CD4-positive, CD25-positive, alpha-beta regulatory T cell (primary cell): ENCODE results near the gene SORBS2. TPM values are rescaled to one million over a fixed set of nuclear protein-coding genes. Genes with fewer than 3 reads are reported as not detected.
A peak's percentile ranks its signal among the peaks of the same experiment; 100 is the strongest.

Experiments
- ATAC-seq, 2 donors: fragments of 150-1000 bp; cut with Tn5 transposase; one replicate each; pipeline ENCODE4 v1.10.0; 2021; ENCODE audit warnings: low read depth in 2 of 2, moderate number of reproducible peaks in 2 of 2, moderate library complexity in 1 of 2
- DNase-seq, 3 donors: peaks; one replicate each; pipeline versions ENCODE4 v3.0.0 to v3.0.0-alpha.2; 2012 to 2022; ENCODE audit warnings: mixed read lengths in 1 of 3
- H3K27ac ChIP-seq: one replicate; pipeline ENCODE4 v1.7.0; 2013; ENCODE audit warnings: mild to moderate bottlenecking, low read length; ENCODE audit not compliant: insufficient read depth, poor library complexity, severe bottlenecking
- H3K27me3 ChIP-seq: one replicate; pipeline ENCODE4 v1.7.0; 2013; ENCODE audit warnings: low read length; ENCODE audit not compliant: control insufficient read depth, insufficient read depth
- H3K36me3 ChIP-seq: one replicate; pipeline ENCODE4 v1.7.0; 2013; ENCODE audit warnings: mild to moderate bottlenecking, low read length, moderate library complexity; ENCODE audit not compliant: control insufficient read depth, insufficient read depth
- H3K4me1 ChIP-seq: 2 replicates; pipeline ENCODE4 v1.7.0; 2013; ENCODE audit warnings: mild to moderate bottlenecking, low read length; ENCODE audit not compliant: insufficient read depth, control insufficient read depth, poor library complexity, severe bottlenecking
- H3K4me3 ChIP-seq: one replicate; pipeline ENCODE4 v1.7.0; 2013; ENCODE audit warnings: low read depth, mild to moderate bottlenecking, low read length, moderate library complexity
- H3K9me3 ChIP-seq, 2 experiments: 1 replicate in 1 of 2; 2 replicates in 1 of 2; pipeline ENCODE4 v1.7.0; 2013; ENCODE audit warnings: low read length in 2 of 2, mild to moderate bottlenecking in 1 of 2, moderate library complexity in 1 of 2; ENCODE audit not compliant: control insufficient read depth in 2 of 2
- H3K27ac Mint-ChIP-seq, 3 donors: one replicate each; pipeline ENCODE4 v1.8.0; 2020 to 2022; ENCODE audit warnings: mild to moderate bottlenecking in 3 of 3, mixed read lengths in 3 of 3, moderate library complexity in 2 of 3
- H3K27me3 Mint-ChIP-seq: one replicate; pipeline ENCODE4 v1.8.0; 2022; ENCODE audit warnings: mild to moderate bottlenecking, mixed read lengths
- H3K36me3 Mint-ChIP-seq: one replicate; pipeline ENCODE4 v1.8.0; 2020; ENCODE audit warnings: mixed read lengths
- H3K4me1 Mint-ChIP-seq, 4 donors: one replicate each; pipeline ENCODE4 v1.8.0; 2020 to 2022; ENCODE audit warnings: mixed read lengths in 4 of 4, mild to moderate bottlenecking in 1 of 4
- H3K4me3 Mint-ChIP-seq, 4 donors: one replicate each; pipeline ENCODE4 v1.8.0; 2020 to 2022; ENCODE audit warnings: mild to moderate bottlenecking in 4 of 4, mixed read lengths in 4 of 4, moderate library complexity in 3 of 4
- H3K9me3 Mint-ChIP-seq, 7 donors: one replicate each; pipeline ENCODE4 v1.8.0; 2020 to 2022; ENCODE audit warnings: mixed read lengths in 7 of 7, mild to moderate bottlenecking in 3 of 7, moderate library complexity in 2 of 7
- polyA plus RNA-seq, 4 donors: library from polyadenylated mRNA; unstranded; fragments of 300-500 nt; fragmentation: Illumina TruSeq; gene quantifications; one replicate each; pipeline ENCODE4 v1.2.3, GENCODE V29; 2021
- total RNA-seq: library from RNA; stranded (reverse); gene quantifications from one replicate; pipeline ENCODE4 v1.2.3, GENCODE V29; 2022

Gene SORBS2
- total and polyA plus RNA-seq, 5 donors from 2014 or later, result 0.07 TPM; not detected in 4

- no peaks in the 10 kb centered on the region for H3K9me3 ChIP-seq
Measured at GRCh38 chr4:185737489-185738037, 74.4 kb downstream of the SORBS2 start.

GRCh38 chr4:185736882-185737281 lies 75.1 kb downstream of the SORBS2 start:
- Mint-ChIP-seq H3K4me3 (no peak overlapping the region), H3K9me3 (no peaks in the 10 kb centered on the region), H3K27ac (no peak overlapping the region), H3K4me1 (no peaks in the 10 kb centered on the region), H3K36me3 (no peaks in the 10 kb centered on the region), H3K27me3 (peaks cover 7% of the 10 kb centered on the region)
- Histone ChIP-seq H3K27me3 (no peaks in the 10 kb centered on the region), H3K4me1 (no peaks in the 10 kb centered on the region), H3K36me3 (no peaks in the 10 kb centered on the region), H3K9me3 (no peaks in the 10 kb centered on the region), H3K27ac (no peak overlapping the region), H3K4me3 (no peak overlapping the region)
- ATAC-seq (no peak), DNase-seq (no peak)

More at GRCh38 chr4:185737489-185738037, 74.4 kb downstream of the SORBS2 start:
- DNase-seq (no peak), ATAC-seq (no peak)
- H3K27ac Mint-ChIP-seq, result no peak overlapping the region
- Histone ChIP-seq H3K36me3 (no peaks in the 10 kb centered on the region), H3K27ac (no peak overlapping the region), H3K27me3 (no peaks in the 10 kb centered on the region), H3K4me1 (no peaks in the 10 kb centered on the region), H3K4me3 (no peak overlapping the region)
- H3K4me1 Mint-ChIP-seq, result no peaks in the 10 kb centered on the region
- no peaks in the 10 kb centered on the region for H3K9me3 Mint-ChIP-seq
- no peaks in the 10 kb centered on the region for H3K27me3 Mint-ChIP-seq
- H3K36me3 Mint-ChIP-seq, result no peaks in the 10 kb centered on the region
- H3K4me3 Mint-ChIP-seq, result no peak overlapping the region

GRCh38 chr4:185735866-185736400 lies 76.1 kb downstream of the SORBS2 start:
- Histone ChIP-seq H3K9me3 (no peaks in the 10 kb centered on the region), H3K27ac (no peak overlapping the region), H3K4me3 (no peak overlapping the region), H3K4me1 (no peaks in the 10 kb centered on the region), H3K27me3 (no peaks in the 10 kb centered on the region), H3K36me3 (no peaks in the 10 kb centered on the region)
- H3K27ac Mint-ChIP-seq, result no peak overlapping the region
- DNase-seq, result no peak
- no peaks in the 10 kb centered on the region for H3K4me1 Mint-ChIP-seq
- H3K27me3 Mint-ChIP-seq, result peaks cover 8% of the 10 kb centered on the region
- no peaks in the 10 kb centered on the region for H3K9me3 Mint-ChIP-seq
- no peak overlapping the region for H3K4me3 Mint-ChIP-seq
- no peak for ATAC-seq
- no peaks in the 10 kb centered on the region for H3K36me3 Mint-ChIP-seq

- ATAC-seq (no peak), DNase-seq (no peak)
- Histone ChIP-seq H3K4me1 (no peaks in the 10 kb centered on the region), H3K27ac (no peak overlapping the region), H3K27me3 (no peaks in the 10 kb centered on the region), H3K9me3 (no peaks in the 10 kb centered on the region), H3K36me3 (no peaks in the 10 kb centered on the region), H3K4me3 (no peak overlapping the region)
- Mint-ChIP-seq H3K36me3 (no peaks in the 10 kb centered on the region), H3K27me3 (peaks cover 8% of the 10 kb centered on the region), H3K27ac (no peak overlapping the region), H3K9me3 (no peaks in the 10 kb centered on the region), H3K4me3 (no peak overlapping the region), H3K4me1 (no peaks in the 10 kb centered on the region)
Measured at GRCh38 chr4:185734930-185735329, 77.1 kb downstream of the SORBS2 start.

- no peaks in the 10 kb centered on the region for H3K36me3 ChIP-seq
- H3K4me1 Mint-ChIP-seq, result no peaks in the 10 kb centered on the region
- no peak for ATAC-seq
- H3K27me3 ChIP-seq, result no peaks in the 10 kb centered on the region
- no peaks in the 10 kb centered on the region for H3K9me3 ChIP-seq
- no peak for DNase-seq
- H3K36me3 Mint-ChIP-seq, result no peaks in the 10 kb centered on the region
- H3K9me3 Mint-ChIP-seq, result no peaks in the 10 kb centered on the region
- no peak overlapping the region for H3K27ac ChIP-seq
- no peak overlapping the region for H3K27ac Mint-ChIP-seq
- H3K4me1 ChIP-seq, result no peaks in the 10 kb centered on the region
- H3K27me3 Mint-ChIP-seq, result peaks cover 8% of the 10 kb centered on the region
- no peak overlapping the region for H3K4me3 ChIP-seq
- no peak overlapping the region for H3K4me3 Mint-ChIP-seq
Measured at GRCh38 chr4:185734214-185734613, 77.8 kb downstream of the SORBS2 start.

- Mint-ChIP-seq H3K27ac (no peak overlapping the region), H3K4me3 (no peak overlapping the region), H3K27me3 (peaks cover 8% of the 10 kb centered on the region), H3K4me1 (no peaks in the 10 kb centered on the region), H3K36me3 (no peaks in the 10 kb centered on the region), H3K9me3 (peaks cover 0 to 1% (median 0%) of the 10 kb centered on the region in 7 donors)
- H3K9me3 ChIP-seq, result no peaks in the 10 kb centered on the region
- DNase-seq, result no peak
- H3K27ac ChIP-seq, result no peak overlapping the region
- H3K4me1 ChIP-seq, result no peaks in the 10 kb centered on the region
- no peak overlapping the region for H3K4me3 ChIP-seq
- ATAC-seq, result no peak
- H3K36me3 ChIP-seq, result no peaks in the 10 kb centered on the region
- peaks cover 6% of the 10 kb centered on the region for H3K27me3 ChIP-seq
Measured at GRCh38 chr4:185730849-185731608, 81.0 kb downstream of the SORBS2 start.

GRCh38 chr4:185730387-185730786 lies 81.6 kb downstream of the SORBS2 start:
- H3K4me3 Mint-ChIP-seq, result no peak overlapping the region
- no peak overlapping the region for H3K27ac Mint-ChIP-seq
- no peaks in the 10 kb centered on the region for H3K4me1 ChIP-seq
- peak in 1 of 3 donors; percentile 14 for DNase-seq
- ATAC-seq, result no peak
- H3K9me3 ChIP-seq, result no peaks in the 10 kb centered on the region
- H3K27me3 ChIP-seq, result peaks cover 6% of the 10 kb centered on the region
- H3K36me3 Mint-ChIP-seq, result no peaks in the 10 kb centered on the region
- H3K9me3 Mint-ChIP-seq, result peaks cover 0 to 1% (median 0%) of the 10 kb centered on the region in 7 donors
- H3K27me3 Mint-ChIP-seq, result peaks cover 8% of the 10 kb centered on the region
- no peak overlapping the region for H3K27ac ChIP-seq
- H3K36me3 ChIP-seq, result no peaks in the 10 kb centered on the region
- H3K4me1 Mint-ChIP-seq, result no peaks in the 10 kb centered on the region
- H3K4me3 ChIP-seq, result no peak overlapping the region

GRCh38 chr4:185729391-185729804 lies 82.6 kb downstream of the SORBS2 start:
- H3K4me3 Mint-ChIP-seq, result no peak overlapping the region
- no peak overlapping the region for H3K27ac Mint-ChIP-seq
- DNase-seq (no peak), ATAC-seq (no peak)
- no peaks in the 10 kb centered on the region for H3K36me3 Mint-ChIP-seq
- no peak overlapping the region for H3K27ac ChIP-seq
- peaks cover 6% of the 10 kb centered on the region for H3K27me3 ChIP-seq
- H3K4me1 Mint-ChIP-seq, result no peaks in the 10 kb centered on the region
- peaks cover 0 to 1% (median 0%) of the 10 kb centered on the region in 7 donors for H3K9me3 Mint-ChIP-seq
- H3K9me3 ChIP-seq, result no peaks in the 10 kb centered on the region
- H3K36me3 ChIP-seq, result no peaks in the 10 kb centered on the region
- peaks cover 8% of the 10 kb centered on the region for H3K27me3 Mint-ChIP-seq
- H3K4me3 ChIP-seq, result no peak overlapping the region
- H3K4me1 ChIP-seq, result no peaks in the 10 kb centered on the region
